K562 (cell line): Measurements from ENCODE around the gene GPN1. TPM values are rescaled to one million over a fixed set of nuclear protein-coding genes. Genes with fewer than 3 reads are reported as not detected.

ENCODE experiments used
- ATAC-seq: fragments of 200-7000 bp; cut with Tn5 transposase; 3 replicates; pipeline ENCODE4 v1.9.1; 2020; ENCODE audit warnings: moderate library complexity
- BruUV-seq: library from RNA; stranded (reverse); fragments of 400-500 nt; replicated peaks from 2 replicates; lab custom pipeline; 2021; lab: Mats Ljungman, UMichigan
- CTCF ChIA-PET: fragments of 300-600 bp; formaldehyde crosslinking; extraction: SDS; loops from one replicate; lab custom pipeline; 2021; ENCODE audit warnings: low intra/inter-chr PET ratio; lab: Yijun Ruan, JAX
- POLR2A ChIA-PET: fragments of 300-600, 350-650 bp; sonication (Branson Sonifier 250); formaldehyde crosslinking; extraction: SDS; loops from one replicate; lab custom pipeline; 2021; ENCODE audit warnings: antibody characterized with exemption, inconsistent platforms; lab: Yijun Ruan, JAX
- DNase-seq, 4 experiments: peaks; one replicate each; pipeline versions ENCODE4 v3.0.0 to v3.0.0-alpha.2; 2011 to 2018; ENCODE audit warnings: low spot score in 3 of 4, mixed read lengths in 3 of 4; ENCODE audit errors: extremely low read depth in 1 of 4
- FAIRE-seq: peaks from 2 replicates; lab custom pipeline; 2011; peaks lifted over from hg19 to GRCh38; lab: Jason Lieb, UNC
- H2AFZ ChIP-seq: 2 replicates; pipeline ENCODE4 v1.6.0; 2011; ENCODE audit warnings: low read depth, low read length, control low read depth, inconsistent platforms
- H3K27ac ChIP-seq: fragments of 200-600 bp; 3 replicates; pipeline ENCODE4 v1.8.0; 2011; ENCODE audit warnings: low read depth, mild to moderate bottlenecking, control low read depth, inconsistent platforms, low read length, moderate library complexity, mixed read lengths; ENCODE audit errors: extremely low read depth
- H3K27me3 ChIP-seq, 2 experiments: fragments of 300-600 bp in 1 of 2; 2 replicates in 1 of 2; 3 replicates in 1 of 2; pipeline versions ENCODE4 v1.6.0 to v1.8.0; 2011; ENCODE audit warnings: inconsistent platforms in 2 of 2, low read length in 2 of 2, mild to moderate bottlenecking in 1 of 2, mixed read lengths in 1 of 2, moderate library complexity in 1 of 2; ENCODE audit not compliant: control insufficient read depth in 2 of 2, insufficient read depth in 2 of 2
- H3K36me3 ChIP-seq: fragments of 300-600 bp; 3 replicates; pipeline ENCODE4 v1.8.0; 2011; ENCODE audit warnings: mild to moderate bottlenecking, low read length, inconsistent platforms; ENCODE audit not compliant: control insufficient read depth, insufficient read depth
- H3K4me1 ChIP-seq, 2 experiments: fragments of 200-600 bp in 1 of 2; replicated peaks in 1 of 2; 2 replicates in 1 of 2; 3 replicates in 1 of 2; pipeline versions ENCODE4 v1.5.1 to v1.8.0; 2011; ENCODE audit warnings: inconsistent platforms in 2 of 2, low read length in 2 of 2, mild to moderate bottlenecking in 1 of 2, mixed read lengths in 1 of 2, moderate library complexity in 1 of 2; ENCODE audit not compliant: control insufficient read depth in 2 of 2, insufficient read depth in 2 of 2
- H3K4me2 ChIP-seq: 2 replicates; pipeline ENCODE4 v1.6.1; 2011; ENCODE audit warnings: low read length, control low read depth, inconsistent platforms, mixed read lengths; ENCODE audit not compliant: insufficient read depth
- H3K4me3 ChIP-seq: fragments of 200-600 bp; sonication (generic), shearing (Covaris generic); 2 replicates; pipeline ENCODE4 v1.5.1; 2016; ENCODE audit warnings: control low read depth, inconsistent platforms
- H3K79me2 ChIP-seq: fragments of 200-600 bp; 3 replicates; pipeline ENCODE4 v1.8.0; 2011; ENCODE audit warnings: low read length, inconsistent platforms; ENCODE audit not compliant: control insufficient read depth, insufficient read depth
- H3K9ac ChIP-seq, 2 experiments: 2 replicates each; pipeline versions ENCODE4 v1.6.0 to v1.6.1; 2011; ENCODE audit warnings: low read depth in 2 of 2, low read length in 2 of 2, control low read depth in 1 of 2, inconsistent platforms in 1 of 2, mild to moderate bottlenecking in 1 of 2, mixed read lengths in 1 of 2; ENCODE audit not compliant: insufficient read depth in 1 of 2
- H3K9me1 ChIP-seq: one replicate; pipeline ENCODE4 v1.6.0; 2011; ENCODE audit warnings: inconsistent platforms, mild to moderate bottlenecking, low read length, moderate library complexity; ENCODE audit not compliant: control insufficient read depth, insufficient read depth
- H3K9me3 ChIP-seq: replicated peaks from 2 replicates; pipeline ENCODE4 v1.5.1; 2011; ENCODE audit warnings: low read depth, low read length, inconsistent platforms; ENCODE audit not compliant: control insufficient read depth, insufficient read depth
- H4K20me1 ChIP-seq: replicated peaks from 2 replicates; pipeline ENCODE4 v1.6.1; 2011; ENCODE audit warnings: low read length, inconsistent platforms, mixed read lengths; ENCODE audit not compliant: control insufficient read depth, insufficient read depth
- BRCA1 ChIP-seq, 2 experiments: fragments of 450-650 bp in 1 of 2; sonication (generic) in 1 of 2; formaldehyde crosslinking in 1 of 2; IDR thresholded peaks; 2 replicates each; pipeline versions ENCODE4 v1.5.0 to v1.6.1; 2017 to 2020; ENCODE audit warnings: mild to moderate bottlenecking in 1 of 2, missing genetic modification reagents in 1 of 2
- ILF3 ChIP-seq: fragments of 450-650 bp; IDR thresholded peaks from 2 replicates; pipeline ENCODE4 v1.6.1; 2018; ENCODE audit warnings: antibody characterized with exemption, mild to moderate bottlenecking, moderate library complexity, borderline replicate concordance
- NFIX ChIP-seq: fragments of 250-450 bp; sonication (Bioruptor Pico); IDR thresholded peaks from 2 replicates; pipeline ENCODE4 v1.4.0; 2020; ENCODE audit warnings: low read depth, mild to moderate bottlenecking, moderate library complexity
- TCF7 ChIP-seq: sonication (generic); IDR thresholded peaks from 2 replicates; pipeline ENCODE4 v1.6.1; 2016; ENCODE audit warnings: antibody characterized with exemption, borderline replicate concordance
- TEAD1 ChIP-seq, 2 experiments: fragments of 450-650 bp in 1 of 2; sonication (generic) in 1 of 2; formaldehyde crosslinking; IDR thresholded peaks; 2 replicates each; pipeline versions ENCODE4 v1.4.0 to v1.8.0; 2020 to 2022; ENCODE audit warnings: mild to moderate bottlenecking in 2 of 2, missing genetic modification reagents in 1 of 2
- ZNF77 ChIP-seq: fragments of 250-450 bp; sonication (Bioruptor Pico); IDR thresholded peaks from 2 replicates; pipeline ENCODE4 v1.5.0; 2020
- ZNF785 ChIP-seq: fragments of 250-450 bp; sonication (Bioruptor Pico); IDR thresholded peaks from 2 replicates; pipeline ENCODE4 v1.4.0; 2020; ENCODE audit warnings: mild to moderate bottlenecking
- ZZZ3 ChIP-seq: fragments of 450-650 bp; IDR thresholded peaks from 2 replicates; pipeline ENCODE4 v1.6.1; 2016; ENCODE audit warnings: antibody characterized with exemption, mild to moderate bottlenecking, moderate library complexity
- WGBS: fragments of 100-300 bp; shearing (Covaris generic); methylation state at CpG from one replicate; pipeline ENCODE4 v1.1.6; 2016; ENCODE audit warnings: low coverage, mixed read lengths; ENCODE audit not compliant: insufficient coverage; ENCODE audit errors: missing lambda C conversion rate; 5-methylcytosine and 5-hydroxymethylcytosine counted together
- in situ Hi-C: fragments of 300-500 bp; cut with MboI; formaldehyde crosslinking; loops from 4 replicates; pipeline ENCODE4 v1.15.0; 2018; ENCODE audit warnings: inconsistent platforms, mixed read lengths
- intact Hi-C: fragments of 100-400 bp; cut with micrococcal nuclease; formaldehyde crosslinking; loops from 2 replicates; pipeline ENCODE4 v1.14.2; 2022
- polyA plus RNA-seq, 8 experiments: library from polyadenylated mRNA; depleted of rRNA in 4 of 8; stranded (reverse) in 5 of 8; unstranded in 3 of 8; fragments of >200 nt; fragmentation: Nextera tagmentation in 2 of 8; fragmentation: Illumina TruSeq in 1 of 8; extraction: Ambion mirVana in 2 of 8; extraction: Trizol in 1 of 8; gene quantifications; 2 replicates each; pipeline versions ENCODE4 v1.2.1 to v1.2.3, GENCODE V29; 2011 to 2014; ENCODE audit warnings: inconsistent platforms in 1 of 8, missing spikeins in 1 of 8
- total RNA-seq, 7 experiments: library from RNA; depleted of rRNA in 6 of 7; stranded (reverse); fragments of >200 nt in 6 of 7; fragmentation: Illumina TruSeq in 2 of 7; extraction: Trizol in 2 of 7; gene quantifications; 2 replicates each; pipeline versions ENCODE4 v1.2.1 to v1.2.3, GENCODE V29; 2011 to 2021; ENCODE audit warnings: low replicate concordance in 1 of 7
- TF ChIP-seq, protein P1 (sequence below): fragments of 250-450 bp; sonication (Bioruptor Pico); IDR thresholded peaks from 2 replicates; pipeline ENCODE4 v1.5.1; 2021; ENCODE audit warnings: mild to moderate bottlenecking
- TF ChIP-seq, protein P2 (sequence below): fragments of 200-400 bp; formaldehyde crosslinking; IDR thresholded peaks from 2 replicates; pipeline ENCODE4 v1.6.1; 2017; ENCODE audit warnings: mild to moderate bottlenecking, low read depth, low read length, moderate library complexity
- TF ChIP-seq, protein P3 (sequence below): fragments of 450-650 bp; formaldehyde crosslinking; IDR thresholded peaks from 2 replicates; pipeline ENCODE4 v1.4.0; 2020; ENCODE audit warnings: mild to moderate bottlenecking

Gene GPN1
- total and polyA plus RNA-seq, 9 of the 15 experiments (the other 6 are each of a cell fraction or from before 2014, with no cell fraction given) = 23.4 to 171 (median 48.2) TPM

DNA sequence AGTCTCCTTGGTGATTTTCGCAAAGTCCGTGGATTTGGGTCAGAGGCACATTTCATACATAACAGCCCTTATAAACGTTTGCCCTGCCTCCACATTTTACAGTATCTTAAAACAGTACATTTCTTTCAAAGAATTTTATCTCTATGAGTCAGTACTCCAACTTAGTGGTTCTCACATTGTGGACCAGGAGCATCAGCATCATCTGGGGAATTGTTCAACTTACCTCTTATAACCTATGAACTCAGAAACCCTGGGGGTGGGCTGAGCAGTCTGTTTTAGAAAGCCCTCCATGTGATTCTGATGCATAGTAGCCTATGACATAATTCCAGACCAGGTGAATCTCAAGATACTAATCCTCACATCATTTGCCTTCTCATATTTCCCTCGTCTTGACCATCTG lies 22.2 kb downstream of the GPN1 start:
- Histone ChIP-seq H3K4me3 (no peak overlapping the region), H3K9me3 (no peaks in the 10 kb centered on the region), H3K4me1 (peaks cover 0 to 6% of the 10 kb centered on the region in 2 experiments; a peak in 3 of 5 replicates), H3K9ac (no peak overlapping the region), H3K27me3 (no peaks in the 10 kb centered on the region), H2AFZ (no peak overlapping the region), H3K36me3 (peaks cover 93% of the 10 kb centered on the region), H3K9me1 (no peaks in the 10 kb centered on the region), H4K20me1 (no peaks in the 10 kb centered on the region; the same call in 1 of the 2 replicates), H3K27ac (no peak overlapping the region), H3K79me2 (no peaks in the 10 kb centered on the region), H3K4me2 (no peak overlapping the region)
- in situ Hi-C loops = no loop called here
- ATAC-seq = no peak
- BruUV-seq = no TSS peak
- intact Hi-C loops = no loop called here
- FAIRE-seq = no peak
- WGBS = 66% methylated on average over 4 of the region's 4 CpGs
- ChIA-PET CTCF (interaction anchor here (0.6 kb wide), 1 partner anchor 481 kb away, joined by 3 read pairs; no protein-coding TSS in a partner anchor), POLR2A (interaction anchor here (1.2 to 1.9 kb wide), 2 partner anchors 13 to 15 kb away, joined by 3 to 5 read pairs; partner anchors contain the start of genes SLC4A1AP and SUPT7L)
- DNase-seq = no peak
- no peak for TF ChIP-seq ZNF77 (CRISPR knock-in tag)
- TF ChIP-seq, protein P1, sequence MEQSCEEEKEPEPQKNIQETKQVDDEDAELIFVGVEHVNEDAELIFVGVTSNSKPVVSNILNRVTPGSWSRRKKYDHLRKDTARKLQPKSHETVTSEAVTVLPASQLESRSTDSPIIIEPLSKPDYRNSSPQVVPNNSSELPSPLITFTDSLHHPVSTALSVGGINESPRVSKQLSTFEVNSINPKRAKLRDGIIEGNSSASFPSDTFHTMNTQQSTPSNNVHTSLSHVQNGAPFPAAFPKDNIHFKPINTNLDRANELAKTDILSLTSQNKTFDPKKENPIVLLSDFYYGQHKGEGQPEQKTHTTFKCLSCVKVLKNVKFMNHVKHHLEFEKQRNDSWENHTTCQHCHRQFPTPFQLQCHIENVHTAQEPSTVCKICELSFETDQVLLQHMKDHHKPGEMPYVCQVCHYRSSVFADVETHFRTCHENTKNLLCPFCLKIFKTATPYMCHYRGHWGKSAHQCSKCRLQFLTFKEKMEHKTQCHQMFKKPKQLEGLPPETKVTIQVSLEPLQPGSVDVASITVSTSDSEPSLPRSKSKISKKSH (CRISPR knock-in tag) = no peak
- no peak for TF ChIP-seq TCF7
- TF ChIP-seq, protein P2, sequence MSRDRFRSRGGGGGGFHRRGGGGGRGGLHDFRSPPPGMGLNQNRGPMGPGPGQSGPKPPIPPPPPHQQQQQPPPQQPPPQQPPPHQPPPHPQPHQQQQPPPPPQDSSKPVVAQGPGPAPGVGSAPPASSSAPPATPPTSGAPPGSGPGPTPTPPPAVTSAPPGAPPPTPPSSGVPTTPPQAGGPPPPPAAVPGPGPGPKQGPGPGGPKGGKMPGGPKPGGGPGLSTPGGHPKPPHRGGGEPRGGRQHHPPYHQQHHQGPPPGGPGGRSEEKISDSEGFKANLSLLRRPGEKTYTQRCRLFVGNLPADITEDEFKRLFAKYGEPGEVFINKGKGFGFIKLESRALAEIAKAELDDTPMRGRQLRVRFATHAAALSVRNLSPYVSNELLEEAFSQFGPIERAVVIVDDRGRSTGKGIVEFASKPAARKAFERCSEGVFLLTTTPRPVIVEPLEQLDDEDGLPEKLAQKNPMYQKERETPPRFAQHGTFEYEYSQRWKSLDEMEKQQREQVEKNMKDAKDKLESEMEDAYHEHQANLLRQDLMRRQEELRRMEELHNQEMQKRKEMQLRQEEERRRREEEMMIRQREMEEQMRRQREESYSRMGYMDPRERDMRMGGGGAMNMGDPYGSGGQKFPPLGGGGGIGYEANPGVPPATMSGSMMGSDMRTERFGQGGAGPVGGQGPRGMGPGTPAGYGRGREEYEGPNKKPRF = no peak
- no peak for TF ChIP-seq TEAD1 (CRISPR knock-in tag; IDR thresholded peaks at IDR 0.05)
- no peak for TF ChIP-seq NFIX (CRISPR knock-in tag)
- TF ChIP-seq ZZZ3 = no peak
- no peak for TF ChIP-seq ZNF785
- no peak for TF ChIP-seq ILF3
- TF ChIP-seq, protein P3, sequence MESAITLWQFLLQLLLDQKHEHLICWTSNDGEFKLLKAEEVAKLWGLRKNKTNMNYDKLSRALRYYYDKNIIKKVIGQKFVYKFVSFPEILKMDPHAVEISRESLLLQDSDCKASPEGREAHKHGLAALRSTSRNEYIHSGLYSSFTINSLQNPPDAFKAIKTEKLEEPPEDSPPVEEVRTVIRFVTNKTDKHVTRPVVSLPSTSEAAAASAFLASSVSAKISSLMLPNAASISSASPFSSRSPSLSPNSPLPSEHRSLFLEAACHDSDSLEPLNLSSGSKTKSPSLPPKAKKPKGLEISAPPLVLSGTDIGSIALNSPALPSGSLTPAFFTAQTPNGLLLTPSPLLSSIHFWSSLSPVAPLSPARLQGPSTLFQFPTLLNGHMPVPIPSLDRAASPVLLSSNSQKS (CRISPR knock-in tag) = no peak
- no peak for TF ChIP-seq BRCA1 (IDR thresholded peaks at IDR 0.05)
- TF ChIP-seq BRCA1 (CRISPR knock-in tag; IDR thresholded peaks at IDR 0.05) = no peak
